Activated CD4-positive, alpha-beta T cell treated with anti-CD3 and anti-CD28 coated beads, Interleukin-2, amount 50 U/mL, for 48 hours (primary cell): ENCODE measurements around the gene ZNF844.
"Not testable (repeated sequence)": the region's sequence is repeated elsewhere in the genome, so short reads cannot be mapped to it uniquely, and the experiment has no call there.

Source experiments
- DNase-seq, 2 experiments: peaks; one replicate each; pipeline ENCODE4 v3.0.0-alpha.2; 2020

Gene ZNF844

GRCh38 chr19:12064590-12065538, at the start of gene ZNF844:
TSS of gene ZNF844 (plus strand) at chr19:12064731. CDS start at chr19:12064874, 143 bp downstream.
- DNase-seq, result peak; percentile 85 to 88

- DNase-seq, result no peak
These were observed 49.3 kb upstream of the ZNF844 start for GRCh38 chr19:12015015-12015752.

GRCh38 chr19:12015753-12016116, 48.8 kb upstream of the ZNF844 start:
- no peak for DNase-seq

GRCh38 chr19:12034198-12034597, 30.3 kb upstream of the ZNF844 start:
- DNase-seq, result no peak

GRCh38 chr19:12034620-12035019, 29.9 kb upstream of the ZNF844 start:
- no peak for DNase-seq

GRCh38 chr19:12035220-12036172, 29.0 kb upstream of the ZNF844 start, which contains the start of gene ZNF433:
TSS of gene ZNF433 (minus strand) at chr19:12035679. CDS start at chr19:12035539, 140 bp downstream.
- peak; percentile 86 to 87 for DNase-seq

- DNase-seq, result no peak
These were observed 21.6 kb upstream of the ZNF844 start for GRCh38 chr19:12042893-12043292.

GRCh38 chr19:12043752-12044422, 20.6 kb upstream of the ZNF844 start:
- no peak for DNase-seq

- no peak for DNase-seq
These were observed 16.7 kb upstream of the ZNF844 start for GRCh38 chr19:12047868-12048267.

- no peak for DNase-seq
These were observed 12.4 kb upstream of the ZNF844 start for GRCh38 chr19:12052091-12052496.

GRCh38 chr19:12052497-12053169, 11.9 kb upstream of the ZNF844 start, which contains the start of gene ZNF878:
TSS of gene ZNF878 (minus strand) at chr19:12052961. CDS start at chr19:12052801, 160 bp downstream.
- peak; percentile 78 to 84 for DNase-seq

GRCh38 chr19:12055784-12056183, 8.7 kb upstream of the ZNF844 start:
- no peak for DNase-seq

- DNase-seq, result no peak
These were observed 11.1 kb downstream of the ZNF844 start for GRCh38 chr19:12075538-12076139.

GRCh38 chr19:12076331-12076730, 11.8 kb downstream of the ZNF844 start:
- not testable (repeated sequence) for DNase-seq

- no peak for DNase-seq
These were observed 12.8 kb downstream of the ZNF844 start for GRCh38 chr19:12077375-12077774.

- not testable (repeated sequence) for DNase-seq
These were observed 18.8 kb downstream of the ZNF844 start for GRCh38 chr19:12083336-12083735.

GRCh38 chr19:12085074-12085818, 20.7 kb downstream of the ZNF844 start:
- DNase-seq, result no peak

- peak; percentile 82 to 85 for DNase-seq
These were observed 26.3 kb downstream of the ZNF844 start for GRCh38 chr19:12090807-12091206.

GRCh38 chr19:12092065-12092867, 27.7 kb downstream of the ZNF844 start:
- peak; percentile 80 to 86 for DNase-seq
